MCF 10A (cell line): ENCODE data around the gene DRD1. TPM values are rescaled to one million over a fixed set of nuclear protein-coding genes. Genes with fewer than 3 reads are reported as not detected.

Experiments used
- BruUV-seq: library from RNA; stranded (reverse); fragments of 400-500 nt; replicated peaks from 2 replicates; lab custom pipeline; 2021; lab: Mats Ljungman, UMichigan
- CTCF ChIA-PET: fragments of 300-600 bp; sonication (Branson Sonifier 250); formaldehyde crosslinking; extraction: SDS; loops from one replicate; lab custom pipeline; 2021; ENCODE audit warnings: antibody characterized with exemption, inconsistent platforms; lab: Yijun Ruan, JAX
- POLR2A ChIA-PET: fragments of 300-600, 350-650 bp; sonication (Branson Sonifier 250); formaldehyde crosslinking; extraction: SDS; loops from one replicate; lab custom pipeline; 2020; ENCODE audit warnings: antibody characterized with exemption, inconsistent platforms; lab: Yijun Ruan, JAX
- DNase-seq: peaks from one replicate; pipeline ENCODE4 v3.0.0-alpha.2; 2018; ENCODE audit not compliant: unreplicated experiment
- H3K27ac Mint-ChIP-seq: one replicate; pipeline ENCODE4 v1.8.0; 2022; ENCODE audit warnings: mild to moderate bottlenecking, low read depth, mixed read lengths; ENCODE audit not compliant: unreplicated experiment
- H3K27me3 Mint-ChIP-seq: one replicate; pipeline ENCODE4 v1.8.0; 2022; ENCODE audit warnings: mixed read lengths; ENCODE audit not compliant: insufficient read depth, unreplicated experiment
- H3K36me3 Mint-ChIP-seq: one replicate; pipeline ENCODE4 v1.8.0; 2022; ENCODE audit warnings: mild to moderate bottlenecking, moderate library complexity, mixed read lengths; ENCODE audit not compliant: insufficient read depth, unreplicated experiment
- H3K4me1 Mint-ChIP-seq: one replicate; pipeline ENCODE4 v1.8.0; 2022; ENCODE audit warnings: mixed read lengths; ENCODE audit not compliant: insufficient read depth, unreplicated experiment
- H3K4me3 Mint-ChIP-seq: one replicate; pipeline ENCODE4 v1.8.0; 2022; ENCODE audit warnings: mild to moderate bottlenecking, moderate library complexity, mixed read lengths; ENCODE audit not compliant: unreplicated experiment
- H3K9me3 Mint-ChIP-seq: one replicate; pipeline ENCODE4 v1.8.0; 2022; ENCODE audit warnings: mixed read lengths; ENCODE audit not compliant: unreplicated experiment
- CTCF ChIP-seq: fragments of 200-600 bp; IDR thresholded peaks from one replicate; pipeline ENCODE4 v1.8.0; 2022; ENCODE audit warnings: antibody characterized with exemption, mild to moderate bottlenecking; ENCODE audit not compliant: unreplicated experiment
- intact Hi-C: fragments of 100-400 bp; cut with micrococcal nuclease; formaldehyde crosslinking; loops from 2 replicates; pipeline ENCODE4 v1.14.1; 2022
- total RNA-seq: library from RNA; stranded (reverse); gene quantifications from 2 replicates; pipeline ENCODE4 v1.2.3, GENCODE V29; 2022

The DRD1 gene
- total RNA-seq, 1 experiment from 2014 or later: not detected

GRCh38 chr5:175478008-175478383, 34.0 kb upstream of the DRD1 start:
- CTCF ChIA-PET: interaction anchor here (5.0 kb wide), 1 partner anchor 12 kb away, joined by 48 read pairs; no protein-coding TSS in a partner anchor
- POLR2A ChIA-PET: interaction anchor here (0.6 to 2.3 kb wide), 20 partner anchors 9 to 1551 kb away, joined by 3 to 27 read pairs (median 3); partner anchors contain the start of genes HIGD2A and NOP16
- no peak for DNase-seq
- no peak for TF ChIP-seq CTCF
- Mint-ChIP-seq H3K4me3 (peak overlapping the region; percentile 89), H3K27ac (peak overlapping the region; percentile 90), H3K9me3 (no peaks in the 10 kb centered on the region), H3K27me3 (peaks cover 30% of the 10 kb centered on the region), H3K36me3 (peaks cover 6% of the 10 kb centered on the region), H3K4me1 (peaks cover 18% of the 10 kb centered on the region)
- BruUV-seq: no TSS peak
- intact Hi-C loops: no loop called here

GRCh38 chr5:175477440-175477839, 33.5 kb upstream of the DRD1 start:
- H3K27me3 Mint-ChIP-seq: peaks cover 30% of the 10 kb centered on the region
- ChIA-PET CTCF (interaction anchor here (0.6 to 5.0 kb wide), 3 partner anchors 11 to 527 kb away, joined by 3 to 48 read pairs (median 3); no protein-coding TSS in a partner anchor), POLR2A (interaction anchor here (0.6 to 2.3 kb wide), 8 partner anchors 8 to 275 kb away, joined by 3 to 27 read pairs (median 3); no protein-coding TSS in a partner anchor)
- no peak overlapping the region for H3K27ac Mint-ChIP-seq
- intact Hi-C loops: no loop called here
- peaks cover 18% of the 10 kb centered on the region for H3K4me1 Mint-ChIP-seq
- peaks cover 2% of the 10 kb centered on the region for H3K36me3 Mint-ChIP-seq
- H3K9me3 Mint-ChIP-seq: no peaks in the 10 kb centered on the region
- TF ChIP-seq CTCF: no peak
- DNase-seq: no peak
- no peak overlapping the region for H3K4me3 Mint-ChIP-seq
- BruUV-seq: no TSS peak

GRCh38 chr5:175475248-175475647, 31.3 kb upstream of the DRD1 start:
- POLR2A ChIA-PET: interaction anchor here (1.5 kb wide), 1 partner anchor 11 kb away, joined by 3 read pairs; no protein-coding TSS in a partner anchor
- intact Hi-C loops: no loop called here
- no TSS peak for BruUV-seq
- Mint-ChIP-seq H3K36me3 (no peaks in the 10 kb centered on the region), H3K4me1 (peaks cover 11% of the 10 kb centered on the region), H3K27me3 (peaks cover 30% of the 10 kb centered on the region), H3K27ac (no peak overlapping the region), H3K9me3 (no peaks in the 10 kb centered on the region), H3K4me3 (no peak overlapping the region)
- TF ChIP-seq CTCF: no peak
- DNase-seq: no peak
- CTCF ChIA-PET: interaction anchor here (0.5 to 5.0 kb wide), 4 partner anchors 9 to 594 kb away, joined by 3 to 48 read pairs (median 5); no protein-coding TSS in a partner anchor

- Mint-ChIP-seq H3K9me3 (no peaks in the 10 kb centered on the region), H3K27ac (no peak overlapping the region), H3K27me3 (peaks cover 30% of the 10 kb centered on the region), H3K4me1 (no peaks in the 10 kb centered on the region), H3K36me3 (no peaks in the 10 kb centered on the region), H3K4me3 (no peak overlapping the region)
- no peak for DNase-seq
- ChIA-PET CTCF (interaction anchor here (0.6 to 1.5 kb wide), 5 partner anchors 9 to 522 kb away, joined by 3 to 5 read pairs (median 4); no protein-coding TSS in a partner anchor), POLR2A (no interaction called here)
- TF ChIP-seq CTCF: no peak
- intact Hi-C loops: no loop called here
- BruUV-seq: no TSS peak
Measured at GRCh38 chr5:175472378-175472777, 28.4 kb upstream of the DRD1 start.
